ENCODE measurements around the gene RAB23.

Gene RAB23

DNA sequence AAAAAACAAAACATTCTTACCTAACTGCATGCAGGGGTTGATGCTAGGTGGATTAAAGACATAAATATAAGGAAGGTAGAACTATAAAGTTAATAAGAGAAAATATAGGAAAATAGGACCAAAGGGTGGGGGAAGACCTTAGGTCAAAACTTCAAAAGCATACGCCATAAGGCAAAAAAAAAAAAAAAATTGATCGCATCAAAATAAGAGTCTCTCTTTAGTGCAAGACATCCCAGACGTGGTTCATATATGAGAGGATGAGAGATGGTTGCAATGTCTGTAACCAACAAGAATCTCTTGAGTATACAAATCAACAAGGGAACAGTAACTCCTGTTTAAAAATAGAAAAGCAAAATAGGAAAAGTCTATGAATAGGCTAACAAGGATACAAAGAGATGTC lies 41.5 kb downstream of the RAB23 start:
- DNase-seq (ENCODE audit: low read depth in 2 of 2): no peak

DNA sequence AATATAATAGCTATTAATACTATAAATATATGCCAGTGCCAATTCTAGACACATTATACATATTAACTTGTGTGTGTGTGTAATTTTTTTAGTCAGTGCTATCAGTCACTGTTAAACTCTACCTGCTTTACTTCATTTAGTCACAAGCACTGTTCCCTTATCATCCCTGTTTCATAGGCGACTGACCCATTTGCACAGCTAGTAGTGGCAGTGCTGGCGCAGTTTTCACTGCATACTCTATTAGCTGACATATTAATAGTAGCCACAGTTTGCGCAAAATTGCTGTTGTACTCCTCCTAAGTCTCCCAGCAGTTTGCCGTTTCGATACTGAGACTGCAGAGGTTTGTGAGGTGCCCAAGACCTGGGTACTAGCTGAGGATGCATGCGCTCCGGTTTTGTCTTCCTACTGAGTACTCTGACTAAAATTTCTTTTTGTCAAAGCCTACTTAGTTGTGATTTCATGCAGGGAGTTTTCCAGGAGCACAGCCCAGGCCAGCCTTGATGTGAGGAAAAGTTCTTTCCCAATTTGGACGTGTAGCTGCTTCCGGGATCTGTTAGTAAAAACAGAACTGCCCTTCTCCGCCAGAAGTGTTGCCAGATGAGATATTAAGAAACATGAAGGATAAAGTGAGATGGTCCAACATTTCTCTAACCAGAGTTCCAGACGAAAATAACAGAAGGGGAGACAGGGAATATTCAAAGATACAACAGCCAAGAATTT lies 44.4 kb downstream of the RAB23 start:
- DNase-seq (ENCODE audit: low read depth in 2 of 2): no peak

DNA sequence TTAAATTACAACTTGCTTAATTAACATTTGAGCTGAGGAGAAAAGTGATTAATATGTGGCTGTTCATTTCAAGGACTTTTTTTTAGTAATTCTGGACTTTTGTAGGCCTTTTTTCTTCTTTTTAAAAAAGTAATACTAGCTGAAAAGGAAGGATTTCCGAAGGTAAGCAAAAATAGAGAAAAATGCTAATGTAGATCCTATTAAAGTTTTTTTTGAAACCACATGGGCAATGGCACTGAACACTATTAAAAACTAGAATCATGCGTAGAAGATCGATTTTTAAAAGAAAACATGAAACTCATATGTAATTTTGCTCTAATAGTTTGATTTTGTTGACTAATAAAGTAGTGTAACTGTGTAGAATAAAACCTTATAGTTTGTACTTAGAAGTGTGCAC lies 47.6 kb downstream of the RAB23 start:
- DNase-seq (ENCODE audit: low read depth in 2 of 2): no peak

GRCh38 chr6:57173886-57174510 lies 48.1 kb downstream of the RAB23 start:
- no peak for DNase-seq (ENCODE audit: low read depth in 2 of 2)

- DNase-seq (ENCODE audit: low read depth in 2 of 2): peak in 1 of 2 donors; percentile 11
Observed at GRCh38 chr6:57173056-57173885, 48.8 kb downstream of the RAB23 start.

- DNase-seq (ENCODE audit: low read depth in 2 of 2): peak; percentile 78 to 84
Observed at GRCh38 chr6:57172136-57173055, 49.7 kb downstream of the RAB23 start, which contains the start of gene BAG2. BAG2 (plus strand) TSS chr6:57172326; CDS start chr6:57172698, 372 bp downstream.

DNA sequence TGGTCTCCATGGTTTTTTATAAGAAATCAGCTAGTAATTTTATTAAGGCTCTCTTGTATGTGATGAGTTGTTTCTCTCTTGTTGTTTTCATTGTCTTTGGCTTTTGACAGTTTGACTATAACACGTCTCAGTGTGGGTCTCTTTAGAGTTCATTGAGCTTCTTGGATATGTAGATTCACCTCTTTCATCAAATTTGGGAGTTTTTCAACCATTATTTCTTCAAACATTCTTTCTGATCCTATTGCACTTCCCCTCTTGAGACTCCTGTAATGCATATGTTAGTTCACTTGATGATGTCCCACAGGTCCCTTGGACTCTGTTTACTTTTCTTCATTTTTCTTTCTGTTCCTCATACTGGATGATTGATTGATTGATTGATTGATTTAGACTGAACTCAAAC lies 57.0 kb downstream of the RAB23 start:
- no peak for DNase-seq (ENCODE audit: low read depth in 2 of 2)

- no peak for DNase-seq (ENCODE audit: low read depth in 2 of 2)
Observed at GRCh38 chr6:57163956-57164355, 58.2 kb downstream of the RAB23 start.

DNA sequence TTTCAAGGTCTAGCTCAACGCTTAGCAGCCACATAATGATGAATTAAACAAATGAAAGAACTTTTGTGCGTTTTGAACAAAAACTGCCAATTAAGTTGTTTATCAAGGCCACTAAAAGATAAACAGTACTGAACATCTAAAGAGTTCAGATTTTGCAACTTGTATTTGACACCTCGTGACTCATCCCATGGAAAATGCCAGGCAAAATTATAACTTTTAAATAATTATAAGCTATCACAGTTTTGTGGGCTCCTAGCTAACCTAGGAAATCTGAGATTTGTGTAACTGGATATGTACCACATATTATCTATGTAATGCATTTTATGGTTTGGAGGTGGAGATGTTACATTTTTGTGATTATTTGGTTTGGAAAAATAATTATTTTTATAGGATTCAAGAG lies 59.6 kb downstream of the RAB23 start:
- no peak for DNase-seq (ENCODE audit: low read depth in 2 of 2)

- DNase-seq (ENCODE audit: low read depth in 2 of 2): no peak
Observed at GRCh38 chr6:57162028-57162427, 60.1 kb downstream of the RAB23 start.

DNA sequence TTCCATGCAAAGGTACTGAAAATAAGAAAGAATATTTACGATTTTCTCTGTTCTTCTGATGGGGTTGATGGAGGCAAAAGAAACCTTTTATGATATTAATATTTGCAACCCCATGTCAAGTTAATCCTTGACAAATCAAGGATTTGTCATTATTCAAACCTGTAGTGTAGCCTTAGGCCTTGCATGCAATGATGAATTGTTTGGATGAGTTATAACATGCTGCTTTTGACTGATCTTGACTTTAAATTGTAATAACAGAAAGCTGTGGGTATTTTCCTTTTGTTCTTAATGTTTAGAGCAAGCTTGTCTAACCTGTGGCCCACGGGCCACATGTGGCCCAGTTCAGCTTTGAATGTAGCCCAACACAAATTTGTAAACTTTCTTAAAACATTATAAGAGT lies 63.0 kb downstream of the RAB23 start:
- DNase-seq (ENCODE audit: low read depth in 2 of 2): no peak

GRCh38 chr6:57158658-57159057 lies 63.4 kb downstream of the RAB23 start:
- no peak for DNase-seq (ENCODE audit: low read depth in 2 of 2)

DNA sequence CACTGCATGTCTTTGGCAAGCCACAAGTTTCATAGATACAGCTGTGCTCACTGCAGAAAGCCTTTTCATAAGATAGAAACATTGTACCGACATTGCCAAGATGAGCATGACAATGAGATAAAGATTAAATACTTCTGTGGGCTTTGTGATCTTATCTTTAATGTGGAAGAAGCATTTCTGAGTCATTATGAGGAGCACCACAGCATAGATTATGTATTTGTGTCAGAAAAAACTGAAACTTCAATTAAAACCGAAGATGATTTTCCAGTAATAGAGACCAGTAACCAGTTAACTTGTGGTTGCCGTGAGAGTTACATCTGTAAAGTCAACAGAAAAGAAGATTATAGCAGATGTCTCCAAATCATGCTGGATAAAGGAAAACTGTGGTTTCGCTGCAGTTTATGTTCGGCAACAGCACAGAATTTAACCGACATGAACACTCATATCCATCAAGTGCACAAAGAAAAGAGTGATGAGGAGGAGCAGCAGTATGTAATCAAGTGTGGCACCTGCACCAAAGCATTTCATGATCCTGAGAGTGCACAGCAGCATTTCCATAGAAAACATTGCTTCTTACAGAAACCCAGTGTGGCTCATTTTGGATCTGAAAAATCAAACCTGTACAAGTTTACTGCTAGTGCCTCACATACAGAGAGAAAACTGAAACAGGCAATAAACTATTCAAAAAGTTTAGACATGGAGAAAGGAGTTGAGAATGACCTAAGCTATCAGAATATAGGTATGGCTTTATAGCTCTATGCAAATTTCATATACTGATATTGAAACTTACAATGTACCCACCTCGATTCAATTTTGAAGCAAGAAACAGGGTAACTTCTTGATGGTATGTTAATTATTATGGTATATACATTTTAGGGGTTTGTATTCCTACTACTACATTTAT lies 73.9 kb downstream of the RAB23 start:
- DNase-seq (ENCODE audit: low read depth in 2 of 2): no peak

GRCh38 chr6:57147401-57147800 lies 74.7 kb downstream of the RAB23 start:
- DNase-seq (ENCODE audit: low read depth in 2 of 2): no peak

- DNase-seq (ENCODE audit: low read depth in 2 of 2): no peak
Observed at GRCh38 chr6:57143690-57144089, 78.4 kb downstream of the RAB23 start.

GRCh38 chr6:57142178-57142525 lies 80.0 kb downstream of the RAB23 start:
- no peak for DNase-seq (ENCODE audit: low read depth in 2 of 2)

DNA sequence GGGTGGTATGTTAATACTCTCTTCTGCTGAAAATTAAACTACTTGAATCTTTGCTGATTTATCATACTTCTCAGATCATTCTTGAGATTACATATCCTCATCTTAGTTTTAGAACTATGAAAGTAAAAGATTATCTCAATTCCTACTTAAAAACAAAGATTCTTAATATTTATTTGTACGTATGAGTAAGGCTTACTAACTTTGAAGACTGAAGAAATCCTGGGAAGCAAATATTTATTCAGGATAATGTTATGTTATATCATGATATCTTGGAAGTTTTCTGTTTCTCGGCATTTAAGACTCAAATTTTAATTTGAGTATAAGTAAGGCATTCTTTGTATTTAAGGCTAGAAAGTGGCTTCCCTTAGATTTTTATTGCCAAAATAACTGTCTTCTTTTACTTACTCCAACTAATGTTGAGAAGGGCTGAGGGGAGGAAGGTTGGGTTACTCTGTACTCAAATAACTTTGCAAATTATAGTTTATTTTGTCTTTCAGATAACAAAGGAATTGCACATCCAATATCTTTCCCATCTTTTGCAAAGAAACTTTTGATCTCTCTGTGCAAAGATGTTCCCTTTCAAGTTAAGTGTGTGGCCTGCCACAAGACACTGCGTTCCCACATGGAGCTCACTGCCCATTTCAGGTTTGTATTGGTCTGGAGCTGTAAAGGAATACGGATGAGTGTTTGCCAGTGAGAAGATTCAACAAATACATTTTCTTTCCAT lies 80.5 kb downstream of the RAB23 start:
- DNase-seq (ENCODE audit: low read depth in 2 of 2): no peak

GRCh38 chr6:57138026-57138425 lies 84.1 kb downstream of the RAB23 start:
- DNase-seq (ENCODE audit: low read depth in 2 of 2): no peak

DNA sequence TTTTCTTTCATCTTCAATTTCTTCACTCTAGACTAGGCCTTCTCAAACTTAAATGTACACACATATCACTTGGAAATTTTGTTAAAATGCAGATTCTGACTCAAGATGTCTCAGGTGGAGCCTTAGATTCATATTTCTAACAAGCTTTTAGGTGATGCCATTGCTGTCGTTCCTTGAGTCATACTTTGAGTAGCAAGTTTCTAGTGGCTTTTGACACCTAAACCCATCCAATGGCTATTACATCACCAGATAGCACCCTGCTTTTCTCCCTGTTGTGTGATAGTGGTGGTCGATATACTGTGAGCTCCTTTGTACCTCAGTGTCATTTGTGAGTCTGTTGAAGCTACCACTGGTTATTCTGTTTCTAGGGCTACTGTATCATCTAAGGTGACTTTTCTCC lies 84.8 kb downstream of the RAB23 start:
- DNase-seq (ENCODE audit: low read depth in 2 of 2): no peak
